Stimulated activated CD4-positive, alpha-beta T cell treated with anti-CD3 and anti-CD28 coated beads, TNF-alpha, amount 100 ng/mL, for 48 hours (primary cell): ENCODE data around the gene GINS2.

Experiments used
- DNase-seq, 3 donors: peaks; one replicate each; pipeline ENCODE4 v3.0.0-alpha.2; 2020; ENCODE audit warnings: low read depth in 3 of 3

Gene GINS2

DNA sequence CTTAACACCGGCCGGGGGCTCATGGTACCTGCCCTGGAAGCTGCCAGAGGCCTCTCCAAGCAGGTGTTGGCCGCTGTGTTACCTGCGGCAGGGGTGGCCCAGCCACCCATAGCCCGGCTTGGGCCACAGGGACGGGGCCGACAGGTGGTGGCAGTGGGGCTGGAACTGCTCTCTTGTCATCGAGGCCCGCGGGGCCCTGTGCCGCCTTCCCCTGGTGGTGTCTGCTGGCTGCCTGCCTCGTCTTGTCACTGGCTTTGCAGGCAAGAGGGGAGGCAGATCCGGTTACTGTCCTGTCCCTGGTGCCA lies 48.5 kb downstream of the GINS2 start:
- no peak for DNase-seq

- no peak for DNase-seq
These were observed 49.1 kb downstream of the GINS2 start for GRCh38 chr16:85639529-85640253.

DNA sequence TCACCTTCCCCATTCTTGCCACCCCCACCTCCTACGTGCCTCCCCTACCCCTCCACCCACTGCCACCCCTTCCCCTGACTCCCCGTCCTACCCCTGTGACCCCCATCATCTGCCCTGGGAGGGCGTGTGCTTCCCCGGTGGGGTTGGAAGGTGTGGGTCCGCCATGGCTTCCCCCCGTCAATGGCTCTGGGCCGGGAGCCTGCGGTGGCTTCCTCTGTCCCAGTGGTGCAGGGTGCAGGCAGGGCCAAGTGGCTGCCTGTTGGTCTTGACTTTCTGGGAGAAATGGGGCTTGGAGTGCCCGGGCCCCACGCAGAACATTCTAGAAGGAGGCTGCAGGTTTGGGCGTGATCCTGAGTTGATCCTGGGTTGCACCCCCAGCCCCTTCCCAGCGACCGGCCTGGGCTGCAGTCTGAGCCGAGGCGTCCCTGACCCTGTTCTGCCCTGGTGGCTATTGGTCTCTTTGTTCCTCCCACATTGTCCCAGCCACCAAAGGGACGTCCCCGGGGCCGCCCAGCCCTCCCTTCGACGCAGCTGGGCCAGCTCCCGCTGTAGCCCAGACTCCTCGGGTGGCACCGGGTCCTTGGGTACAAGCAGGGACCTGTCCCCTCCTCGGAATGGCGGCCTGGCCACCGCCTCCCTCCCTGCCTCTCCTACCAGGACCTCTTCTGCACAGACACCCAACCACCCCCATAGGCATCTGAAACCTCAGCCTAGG lies 49.9 kb downstream of the GINS2 start:
- no peak for DNase-seq

DNA sequence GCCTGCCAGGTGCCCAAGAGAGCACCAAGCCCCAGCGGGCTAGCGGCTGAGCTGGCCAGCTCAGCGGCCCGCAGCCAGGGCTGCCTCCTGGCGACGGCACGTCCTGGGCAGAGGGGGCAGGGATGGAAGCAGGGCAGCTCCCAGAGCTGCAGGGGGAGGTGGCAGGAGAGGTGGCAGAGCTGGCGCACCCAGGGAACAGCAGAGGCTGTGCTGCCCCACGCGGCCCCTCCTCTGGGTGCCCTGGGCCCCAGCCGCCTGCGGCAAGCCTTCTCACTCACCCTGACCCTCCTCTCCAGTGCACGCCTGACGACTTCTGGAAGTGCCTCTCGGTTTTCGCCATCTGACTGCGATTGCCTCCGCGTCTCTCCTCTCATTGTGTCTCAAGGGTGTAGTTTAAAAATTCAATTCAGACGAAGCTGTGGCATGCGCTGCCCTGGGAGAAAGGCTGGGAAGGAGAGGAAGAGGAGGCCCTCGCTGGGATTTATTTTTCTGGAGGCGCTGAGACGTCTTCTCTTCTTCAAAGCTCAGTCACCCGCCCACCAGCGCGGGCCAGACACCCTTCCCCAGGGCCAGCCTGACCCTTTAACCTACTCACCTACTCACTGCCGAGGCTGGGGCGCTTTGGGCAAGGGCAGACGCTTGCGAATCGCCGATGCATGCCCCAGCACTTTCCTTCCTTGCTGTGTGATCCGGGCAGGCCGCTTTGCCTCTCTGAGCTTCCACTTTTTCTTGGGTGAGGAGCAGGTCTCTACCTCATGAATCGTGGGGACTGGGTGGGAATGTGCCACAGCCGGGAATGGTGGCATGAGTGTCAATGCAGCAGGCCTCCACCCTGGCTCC lies 50.7 kb downstream of the GINS2 start:
- no peak for DNase-seq

- DNase-seq, result no peak
These were observed 51.5 kb downstream of the GINS2 start for GRCh38 chr16:85637061-85637807.

GRCh38 chr16:85636234-85636812 lies 52.4 kb downstream of the GINS2 start:
- no peak for DNase-seq

- DNase-seq, result no peak
These were observed 53.1 kb downstream of the GINS2 start for GRCh38 chr16:85635545-85636140.

- no peak for DNase-seq
These were observed 53.8 kb downstream of the GINS2 start for GRCh38 chr16:85634747-85635544.

DNA sequence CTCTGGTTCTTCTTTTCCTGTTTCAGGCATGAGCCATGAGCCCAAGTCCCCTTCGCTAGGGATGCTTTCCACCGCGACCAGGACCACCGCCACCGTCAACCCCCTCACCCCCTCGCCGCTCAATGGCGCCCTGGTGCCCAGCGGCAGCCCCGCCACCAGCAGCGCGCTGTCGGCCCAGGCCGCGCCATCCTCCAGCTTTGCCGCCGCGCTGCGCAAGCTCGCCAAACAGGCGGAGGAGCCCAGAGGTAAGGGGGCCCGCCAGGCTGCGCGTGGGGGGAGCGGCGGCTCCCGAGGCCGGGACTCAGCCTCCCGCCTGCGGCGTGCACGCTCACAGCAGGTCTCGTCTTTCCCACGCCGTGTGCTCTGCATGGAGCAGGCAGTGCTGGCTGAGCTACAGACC lies 54.9 kb downstream of the GINS2 start:
- no peak for DNase-seq

DNA sequence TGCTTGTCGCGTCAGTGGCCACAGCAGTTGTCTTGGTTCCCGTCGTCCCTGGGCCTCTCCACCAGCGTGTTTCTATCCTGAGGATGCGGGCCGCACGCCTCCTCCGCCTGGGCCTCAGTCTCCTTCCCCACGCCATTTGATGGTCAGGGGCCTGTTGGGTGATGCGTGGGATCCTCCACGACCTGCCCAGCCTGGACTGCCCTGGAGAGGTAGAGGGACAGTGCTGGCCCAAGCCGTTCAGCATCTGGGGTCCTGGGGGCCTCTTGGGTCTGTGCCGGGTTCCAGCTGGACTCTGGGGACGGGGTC lies 55.4 kb downstream of the GINS2 start:
- no peak for DNase-seq

DNA sequence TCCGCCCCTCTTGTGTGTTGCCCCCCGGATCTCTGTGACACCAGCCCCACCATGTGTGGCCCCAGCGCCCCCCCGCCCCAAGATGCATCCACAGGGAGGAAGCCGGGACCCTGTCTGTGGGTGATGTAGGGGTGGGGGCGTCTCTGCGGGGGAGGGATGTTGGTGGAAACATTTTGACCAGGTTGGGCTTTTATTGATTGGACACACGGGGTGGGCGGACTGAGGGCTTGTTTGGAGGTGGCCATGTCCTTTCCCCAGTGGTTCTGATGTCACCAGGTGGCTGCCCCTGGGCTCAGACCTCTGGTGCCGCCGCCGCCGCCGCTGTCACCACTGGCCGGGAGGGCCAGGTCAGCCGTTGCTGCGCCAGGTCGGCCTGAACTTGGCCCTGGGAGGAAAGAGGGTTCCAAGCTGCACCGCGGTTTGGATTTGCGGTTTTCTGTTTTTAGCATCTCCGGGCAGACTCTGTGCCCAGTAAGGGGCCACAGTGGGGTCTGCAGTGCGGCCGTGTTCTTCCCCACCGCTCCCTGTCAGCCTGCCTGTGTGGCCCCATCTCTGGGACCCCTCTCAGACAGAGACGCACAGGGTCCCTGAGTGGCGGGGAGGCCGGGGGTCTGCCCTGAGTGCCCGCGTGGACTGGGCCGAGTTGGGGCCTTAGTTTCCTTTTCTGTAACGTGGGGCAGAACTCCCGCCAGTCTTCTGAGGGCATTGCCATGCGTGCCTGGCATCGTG lies 55.9 kb downstream of the GINS2 start:
- DNase-seq, result no peak

DNA sequence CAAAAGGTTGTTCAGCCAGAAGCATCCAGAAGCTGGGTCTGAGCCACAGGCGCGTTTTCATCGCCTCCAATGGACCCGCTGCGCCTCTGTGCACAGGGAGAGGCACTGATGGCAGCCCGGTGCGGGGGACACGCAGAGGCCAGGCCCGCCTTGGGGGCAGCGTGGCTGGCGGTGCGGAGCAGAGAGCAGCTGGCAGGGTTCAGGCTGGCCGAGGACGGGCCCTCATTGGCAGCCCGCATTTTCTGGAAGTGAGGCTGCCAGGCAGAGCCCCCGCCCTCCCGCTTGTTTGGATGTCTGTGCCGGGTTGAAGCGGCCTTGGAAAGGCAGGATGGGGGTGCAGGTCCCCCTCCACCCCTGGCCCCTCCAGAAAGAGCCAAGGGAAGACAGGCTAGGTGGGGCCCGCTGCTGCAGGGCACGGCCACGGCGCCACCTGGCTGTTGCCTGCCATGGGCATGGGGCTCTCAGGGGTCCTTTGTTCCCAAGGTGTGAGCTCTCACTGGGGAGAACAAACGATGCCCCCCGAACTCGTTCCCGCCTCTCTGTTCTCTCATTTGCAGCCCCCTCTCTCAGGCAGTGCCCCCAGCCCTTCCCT lies 56.9 kb downstream of the GINS2 start:
- DNase-seq, result no peak

- no peak for DNase-seq
These were observed 57.5 kb downstream of the GINS2 start for GRCh38 chr16:85631230-85631629.

- no peak for DNase-seq
These were observed 58.9 kb downstream of the GINS2 start for GRCh38 chr16:85629853-85630252.

DNA sequence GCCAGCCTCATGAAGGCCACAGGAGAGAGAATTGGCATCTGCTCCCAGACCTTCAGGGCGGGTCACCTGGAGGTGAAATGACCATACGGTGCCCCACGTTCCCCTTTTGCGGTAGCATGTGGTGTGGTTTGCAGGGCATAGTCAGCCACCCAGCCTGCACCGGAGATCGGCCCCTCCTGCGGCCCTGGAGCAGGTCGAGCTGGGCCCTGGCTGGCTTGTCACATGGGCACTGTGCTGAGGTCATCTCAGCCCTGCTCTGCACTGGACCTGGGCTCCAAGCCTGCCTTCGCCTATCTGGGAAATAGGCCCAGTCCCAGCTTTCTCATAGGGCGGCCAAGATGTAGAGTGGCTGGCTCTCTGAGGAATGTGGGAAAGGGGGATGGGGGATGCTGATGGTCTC lies 59.4 kb downstream of the GINS2 start:
- DNase-seq, result no peak

DNA sequence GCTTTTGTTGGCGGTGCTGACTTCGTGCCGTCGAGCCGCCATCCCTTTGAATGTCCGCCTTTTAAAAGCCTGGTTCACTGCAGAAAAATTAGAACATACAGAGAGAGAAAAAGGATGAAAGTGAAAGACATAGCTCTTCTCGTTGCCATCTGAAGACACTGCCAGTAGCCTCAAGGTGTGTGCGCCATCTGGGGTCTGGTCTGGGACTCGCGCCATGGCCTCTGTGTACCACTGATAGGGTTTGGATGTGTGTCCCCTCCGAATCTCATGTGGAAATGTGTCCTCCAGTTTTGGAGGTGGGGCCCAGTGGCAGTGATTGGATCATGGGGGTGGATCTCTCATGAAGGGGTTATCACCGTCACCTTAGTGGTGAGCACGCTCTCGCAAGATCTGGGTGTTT lies 60.1 kb downstream of the GINS2 start:
- no peak for DNase-seq

GRCh38 chr16:85628265-85628556 lies 60.5 kb downstream of the GINS2 start:
- no peak for DNase-seq

- DNase-seq, result no peak
These were observed 61.1 kb downstream of the GINS2 start for GRCh38 chr16:85627526-85628264.

GRCh38 chr16:85627089-85627488 lies 61.7 kb downstream of the GINS2 start:
- no peak for DNase-seq
